Muscle of leg (tissue), 11 donors: ENCODE results near the gene ARHGAP26. TPM values are rescaled to one million over a fixed set of nuclear protein-coding genes. Genes with fewer than 3 reads are reported as not detected.
A peak's percentile ranks its signal among the peaks of the same experiment; 100 is the strongest.

Source experiments
- DNase-seq: peaks from one replicate; pipeline ENCODE4 v3.0.0; 2013
- H3K27ac ChIP-seq: one replicate; pipeline ENCODE4 v1.5.1; 2013; ENCODE audit warnings: mild to moderate bottlenecking, low read length, control low read depth
- H3K27me3 ChIP-seq: one replicate; pipeline ENCODE4 v1.6.1; 2013; ENCODE audit warnings: low read length; ENCODE audit not compliant: control insufficient read depth, insufficient read depth
- H3K36me3 ChIP-seq: one replicate; pipeline ENCODE4 v1.6.1; 2013; ENCODE audit warnings: low read length; ENCODE audit not compliant: control insufficient read depth, insufficient read depth
- H3K4me1 ChIP-seq: one replicate; pipeline ENCODE4 v1.6.1; 2013; ENCODE audit warnings: low read length; ENCODE audit not compliant: control insufficient read depth, insufficient read depth
- H3K4me3 ChIP-seq: one replicate; pipeline ENCODE4 v1.5.1; 2013; ENCODE audit warnings: low read length, control low read depth
- H3K9me3 ChIP-seq: replicated peaks from 2 replicates; pipeline ENCODE4 v1.6.1; 2013; ENCODE audit warnings: low read depth, low read length; ENCODE audit not compliant: control insufficient read depth
- WGBS: methylation state at CpG from one replicate; pipeline ENCODE4 v1.1.5; 2013; ENCODE audit warnings: missing lambda C conversion rate; ENCODE audit not compliant: insufficient coverage; 5-methylcytosine and 5-hydroxymethylcytosine counted together
- polyA plus RNA-seq, 8 donors: library from polyadenylated mRNA; unstranded; fragments of 120-200 nt; gene quantifications; one replicate each; pipeline versions ENCODE4 v1.2.1 to v1.2.3, GENCODE V29; 2013; ENCODE audit warnings: inconsistent platforms in 1 of 8, low replicate concordance in 1 of 8; ENCODE audit not compliant: insufficient read length in 8 of 8, insufficient read depth in 1 of 8
- total RNA-seq: library from RNA; stranded (reverse); fragments of 120-200 nt; gene quantifications from one replicate; pipeline ENCODE4 v1.2.4, GENCODE V29; 2013

Gene ARHGAP26
- total and polyA plus RNA-seq, 9 donors, result 10.4 to 17.1 (median 13.2) TPM

GRCh38 chr5:143248391-143248790, 478.2 kb downstream of the ARHGAP26 start:
- Histone ChIP-seq H3K36me3 (no peaks in the 10 kb centered on the region), H3K4me3 (no peak overlapping the region), H3K4me1 (peaks cover 13% of the 10 kb centered on the region), H3K9me3 (no peaks in the 10 kb centered on the region), H3K27ac (no peak overlapping the region), H3K27me3 (no peaks in the 10 kb centered on the region)
- DNase-seq, result no peak
- WGBS, result no CpG with 5 or more reads among the region's 3 CpGs

DNA sequence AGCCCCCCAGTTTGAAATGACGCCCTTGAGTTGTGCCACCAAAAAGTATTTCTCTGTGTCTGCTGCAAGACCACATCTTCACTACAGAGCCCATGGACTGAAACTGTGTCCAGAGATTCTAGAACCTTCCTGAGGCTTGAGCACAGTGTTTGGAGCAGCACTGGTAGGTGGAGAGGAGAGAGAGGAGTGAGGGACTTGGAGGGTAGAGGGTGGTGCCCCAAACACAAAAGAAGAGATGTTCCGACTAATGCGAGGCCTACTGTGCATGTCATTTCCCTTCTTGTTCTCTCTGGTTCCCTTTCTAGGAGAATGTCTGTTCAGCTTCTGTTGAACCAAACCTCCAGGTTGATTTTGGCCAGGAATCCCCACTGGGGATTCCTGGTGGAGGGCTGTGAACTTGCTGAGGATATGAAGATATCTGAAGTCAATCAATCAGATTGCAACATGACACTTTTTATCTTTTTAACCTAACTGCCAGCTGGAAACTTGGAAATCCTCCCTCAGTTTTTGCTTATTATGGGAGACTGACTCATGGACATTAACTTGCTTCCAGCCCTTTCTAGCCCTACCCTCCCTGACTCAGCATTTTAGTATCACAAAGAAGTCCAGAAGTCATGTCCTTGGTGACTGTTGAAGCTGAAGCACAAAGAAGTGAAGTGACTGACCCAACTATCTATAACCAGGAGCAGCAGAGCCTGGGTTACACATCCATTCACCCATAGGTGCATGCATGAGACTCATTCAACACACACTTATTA, 478.8 kb downstream of the ARHGAP26 start:
- H3K27me3 ChIP-seq, result no peaks in the 10 kb centered on the region
- peak; percentile 24 for DNase-seq
- no peak overlapping the region for H3K27ac ChIP-seq
- 95% methylated on average over 2 of the region's 3 CpGs for whole genome bisulfite sequencing
- no peak overlapping the region for H3K4me3 ChIP-seq
- H3K36me3 ChIP-seq, result no peaks in the 10 kb centered on the region
- H3K9me3 ChIP-seq, result no peaks in the 10 kb centered on the region
- peaks cover 7% of the 10 kb centered on the region for H3K4me1 ChIP-seq

GRCh38 chr5:143249851-143250250, 479.7 kb downstream of the ARHGAP26 start:
- H3K27me3 ChIP-seq, result no peaks in the 10 kb centered on the region
- no peak for DNase-seq
- H3K27ac ChIP-seq, result no peak overlapping the region
- no CpG with 5 or more reads among the region's 2 CpGs for WGBS
- no peaks in the 10 kb centered on the region for H3K4me1 ChIP-seq
- no peaks in the 10 kb centered on the region for H3K36me3 ChIP-seq
- no peaks in the 10 kb centered on the region for H3K9me3 ChIP-seq
- H3K4me3 ChIP-seq, result no peak overlapping the region

DNA sequence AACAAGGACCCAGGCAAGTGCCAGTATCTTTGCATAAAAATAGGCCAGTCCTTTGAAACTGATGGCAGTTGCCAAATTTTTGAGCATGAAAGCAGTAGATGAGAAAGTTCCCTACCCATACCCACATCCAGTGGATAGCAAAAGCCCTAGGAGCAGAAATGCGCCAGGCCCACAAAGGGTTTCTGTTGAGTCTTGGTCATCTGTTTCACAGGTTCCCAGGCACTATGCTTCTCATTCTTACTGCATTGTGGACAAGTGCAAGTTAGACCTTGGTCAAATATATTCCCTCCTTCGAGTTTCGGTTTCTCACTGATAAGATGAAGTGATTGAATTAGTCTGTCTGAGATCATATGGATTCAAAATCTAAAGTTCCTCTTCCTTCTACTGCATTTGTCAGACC, 481.0 kb downstream of the ARHGAP26 start:
- no peak overlapping the region for H3K4me3 ChIP-seq
- 100% methylated on average over 1 of the region's 3 CpGs for WGBS
- H3K27ac ChIP-seq, result no peak overlapping the region

GRCh38 chr5:143251946-143252345, 481.8 kb downstream of the ARHGAP26 start:
- 100% methylated on average over 1 of the region's 4 CpGs for WGBS
- no peaks in the 10 kb centered on the region for H3K27me3 ChIP-seq
- no peaks in the 10 kb centered on the region for H3K4me1 ChIP-seq
- H3K36me3 ChIP-seq, result no peaks in the 10 kb centered on the region
- H3K27ac ChIP-seq, result no peak overlapping the region
- H3K4me3 ChIP-seq, result no peak overlapping the region
- no peak for DNase-seq
- H3K9me3 ChIP-seq, result no peaks in the 10 kb centered on the region

More for the DNA sequence above, 481.0 kb downstream of the ARHGAP26 start:
- Histone ChIP-seq H3K4me1 (no peaks in the 10 kb centered on the region), H3K27me3 (no peaks in the 10 kb centered on the region), H3K36me3 (no peaks in the 10 kb centered on the region), H3K9me3 (no peaks in the 10 kb centered on the region)
- DNase-seq, result no peak

DNA sequence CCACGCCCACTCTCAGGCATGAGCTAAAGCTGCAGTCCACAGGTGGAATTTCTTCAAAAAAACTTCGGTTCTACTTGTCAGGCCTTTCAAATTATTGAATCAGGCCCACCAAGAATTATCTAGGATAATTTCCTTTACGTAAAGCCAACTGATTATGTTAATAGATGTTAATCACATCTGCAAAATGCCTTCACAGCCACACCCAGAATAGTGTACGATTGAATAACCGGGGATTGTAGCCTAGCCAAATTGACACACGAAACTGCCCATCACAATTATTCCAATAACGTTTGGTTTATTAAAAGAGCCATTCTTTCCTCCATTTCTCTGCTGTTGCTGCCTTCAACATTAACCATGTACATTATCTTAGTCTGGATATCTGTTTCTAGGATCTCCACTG, 484.6 kb downstream of the ARHGAP26 start:
- H3K4me1 ChIP-seq, result no peaks in the 10 kb centered on the region
- H3K4me3 ChIP-seq, result no peak overlapping the region
- H3K27me3 ChIP-seq, result no peaks in the 10 kb centered on the region
- no peaks in the 10 kb centered on the region for H3K9me3 ChIP-seq
- no peak for DNase-seq
- no peaks in the 10 kb centered on the region for H3K36me3 ChIP-seq
- no peak overlapping the region for H3K27ac ChIP-seq
- 87% methylated on average over 5 of the region's 7 CpGs for WGBS

GRCh38 chr5:143258559-143259253, 488.5 kb downstream of the ARHGAP26 start:
- H3K4me1 ChIP-seq, result no peaks in the 10 kb centered on the region
- H3K27me3 ChIP-seq, result no peaks in the 10 kb centered on the region
- no peak overlapping the region for H3K4me3 ChIP-seq
- 100% methylated on average over 3 of the region's 12 CpGs for WGBS
- no peak overlapping the region for H3K27ac ChIP-seq
- no peak for DNase-seq
- H3K36me3 ChIP-seq, result no peaks in the 10 kb centered on the region
- H3K9me3 ChIP-seq, result no peaks in the 10 kb centered on the region

GRCh38 chr5:143259254-143259605, 489.1 kb downstream of the ARHGAP26 start:
- WGBS, result 89% methylated on average over 1 of the region's 7 CpGs
- no peak for DNase-seq

GRCh38 chr5:143261748-143262392, 491.7 kb downstream of the ARHGAP26 start:
- no peak for DNase-seq

More at GRCh38 chr5:143259254-143259605, 489.1 kb downstream of the ARHGAP26 start:
- H3K4me3 ChIP-seq, result no peak overlapping the region
- no peaks in the 10 kb centered on the region for H3K4me1 ChIP-seq
- H3K27ac ChIP-seq, result no peak overlapping the region
- no peaks in the 10 kb centered on the region for H3K9me3 ChIP-seq
- no peaks in the 10 kb centered on the region for H3K36me3 ChIP-seq
- no peaks in the 10 kb centered on the region for H3K27me3 ChIP-seq

More at GRCh38 chr5:143261748-143262392, 491.7 kb downstream of the ARHGAP26 start:
- Histone ChIP-seq H3K36me3 (no peaks in the 10 kb centered on the region), H3K27me3 (no peaks in the 10 kb centered on the region), H3K4me3 (no peak overlapping the region), H3K27ac (no peak overlapping the region), H3K4me1 (no peaks in the 10 kb centered on the region), H3K9me3 (peaks cover 2% of the 10 kb centered on the region)
- 80% methylated on average over 1 of the region's 7 CpGs for WGBS
